Mesendoderm (in vitro differentiated cells): ENCODE data around the gene LIPI.
A peak's percentile ranks its signal among the peaks of the same experiment; 100 is the strongest.

Experiments
- DNase-seq: peaks from one replicate; pipeline ENCODE4 v3.0.0; 2013
- H2AK5ac ChIP-seq: 2 replicates; pipeline ENCODE4 v1.6.1; 2013; ENCODE audit warnings: low read length, inconsistent platforms
- H2BK120ac ChIP-seq: 2 replicates; pipeline ENCODE4 v1.6.1; 2013; ENCODE audit warnings: low read depth, mild to moderate bottlenecking, low read length, moderate library complexity, mixed read lengths
- H2BK15ac ChIP-seq: replicated peaks from 2 replicates; pipeline ENCODE4 v1.6.1; 2013; ENCODE audit warnings: low read depth, mild to moderate bottlenecking, moderate library complexity
- H2BK5ac ChIP-seq: 2 replicates; pipeline ENCODE4 v1.6.1; 2013; ENCODE audit warnings: low read length, inconsistent platforms
- H3K18ac ChIP-seq: 2 replicates; pipeline ENCODE4 v1.6.1; 2013; ENCODE audit warnings: mild to moderate bottlenecking, low read length, mixed read lengths
- H3K23ac ChIP-seq: one replicate; pipeline ENCODE4 v1.6.1; 2013; ENCODE audit warnings: low read length
- H3K27ac ChIP-seq: 2 replicates; pipeline ENCODE4 v1.5.1; 2013; ENCODE audit warnings: low read depth, mild to moderate bottlenecking, inconsistent platforms, low read length, moderate library complexity
- H3K27me3 ChIP-seq: 2 replicates; pipeline ENCODE4 v1.6.1; 2013; ENCODE audit warnings: low read length, control low read depth, mild to moderate bottlenecking, inconsistent platforms; ENCODE audit not compliant: insufficient read depth, poor library complexity
- H3K36me3 ChIP-seq: 2 replicates; pipeline ENCODE4 v1.6.1; 2013; ENCODE audit warnings: low read length, inconsistent platforms; ENCODE audit not compliant: control insufficient read depth, insufficient read depth
- H3K4ac ChIP-seq: one replicate; pipeline ENCODE4 v1.6.1; 2013; ENCODE audit warnings: low read depth, mild to moderate bottlenecking, low read length, moderate library complexity
- H3K4me1 ChIP-seq: 2 replicates; pipeline ENCODE4 v1.6.1; 2013; ENCODE audit warnings: low read depth, low read length, inconsistent platforms; ENCODE audit not compliant: control insufficient read depth
- H3K4me2 ChIP-seq: 2 replicates; pipeline ENCODE4 v1.6.1; 2013; ENCODE audit warnings: low read length
- H3K4me3 ChIP-seq: 2 replicates; pipeline ENCODE4 v1.5.1; 2013; ENCODE audit warnings: mild to moderate bottlenecking, low read length
- H3K56ac ChIP-seq: one replicate; pipeline ENCODE4 v1.6.1; 2013; ENCODE audit warnings: low read length
- H3K79me1 ChIP-seq: 2 replicates; pipeline ENCODE4 v1.6.1; 2013; ENCODE audit warnings: low read length, inconsistent platforms
- H3K79me2 ChIP-seq: 2 replicates; pipeline ENCODE4 v1.6.1; 2013; ENCODE audit warnings: mild to moderate bottlenecking, low read length; ENCODE audit not compliant: control insufficient read depth, insufficient read depth
- H3K9ac ChIP-seq: 2 replicates; pipeline ENCODE4 v1.6.1; 2013; ENCODE audit warnings: low read length, inconsistent platforms
- H4K5ac ChIP-seq: one replicate; pipeline ENCODE4 v1.6.1; 2013; ENCODE audit warnings: low read length
- H4K8ac ChIP-seq: one replicate; pipeline ENCODE4 v1.6.1; 2013; ENCODE audit warnings: low read depth, mild to moderate bottlenecking, control low read depth, low read length, moderate library complexity
- WGBS: extraction: QIAGEN DNeasy Blood & Tissue Kit; methylation state at CpG from one replicate; pipeline ENCODE4 v1.1.7; 2013; ENCODE audit warnings: low lambda C conversion rate, missing lambda C conversion rate; ENCODE audit not compliant: insufficient coverage; ENCODE audit errors: extremely low coverage; 5-methylcytosine and 5-hydroxymethylcytosine counted together

Gene LIPI

GRCh38 chr21:14243874-14244273 is 33.1 kb upstream of the LIPI start:
- Histone ChIP-seq H3K79me1 (no peaks in the 10 kb centered on the region), H4K8ac (no peak overlapping the region), H3K4me2 (no peak overlapping the region), H3K36me3 (no peaks in the 10 kb centered on the region), H3K4me1 (no peaks in the 10 kb centered on the region), H3K9ac (no peak overlapping the region), H3K18ac (no peak overlapping the region), H3K4ac (no peak overlapping the region), H4K5ac (no peak overlapping the region), H3K4me3 (no peak overlapping the region), H3K79me2 (no peaks in the 10 kb centered on the region), H2BK15ac (no peak overlapping the region), H3K56ac (no peak overlapping the region), H2BK120ac (no peak overlapping the region), H2AK5ac (no peak overlapping the region), H3K27ac (no peak overlapping the region), H3K27me3 (no peaks in the 10 kb centered on the region), H3K23ac (no peak overlapping the region), H2BK5ac (no peak overlapping the region)
- WGBS, result no CpG with 5 or more reads among the region's 2 CpGs
- DNase-seq, result no peak

DNA sequence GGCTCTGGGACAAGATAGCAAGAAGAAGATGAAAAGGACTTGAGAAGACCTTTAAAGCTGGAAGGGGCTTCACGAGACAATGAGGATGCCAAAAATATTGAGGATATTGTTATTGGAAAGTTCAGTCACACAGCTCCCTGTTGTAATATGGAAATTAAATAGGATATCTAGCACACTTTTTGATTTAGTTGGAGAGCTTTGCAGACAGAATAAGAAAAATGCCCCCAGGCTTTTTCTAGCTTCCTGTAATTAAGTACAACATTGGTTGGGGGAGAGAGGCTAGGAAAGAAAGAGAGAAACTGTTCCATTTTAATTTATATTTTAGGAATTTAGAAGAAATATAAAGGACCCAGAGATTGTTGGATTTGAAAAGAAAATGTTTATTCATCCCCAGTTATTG is 32.7 kb upstream of the LIPI start:
- H3K79me1 ChIP-seq, result no peaks in the 10 kb centered on the region
- no peak overlapping the region for H3K56ac ChIP-seq
- H3K9ac ChIP-seq, result no peak overlapping the region
- H3K23ac ChIP-seq, result no peak overlapping the region
- H2BK5ac ChIP-seq, result no peak overlapping the region
- no peak for DNase-seq
- no peak overlapping the region for H2BK15ac ChIP-seq
- no CpG with 5 or more reads among the region's 1 CpG for WGBS
- H3K4ac ChIP-seq, result no peak overlapping the region
- no peak overlapping the region for H3K27ac ChIP-seq
- no peak overlapping the region for H2BK120ac ChIP-seq
- no peak overlapping the region for H4K5ac ChIP-seq
- no peak overlapping the region for H3K4me2 ChIP-seq
- H3K27me3 ChIP-seq, result no peaks in the 10 kb centered on the region
- no peak overlapping the region for H2AK5ac ChIP-seq
- no peak overlapping the region for H3K18ac ChIP-seq
- no peaks in the 10 kb centered on the region for H3K36me3 ChIP-seq
- H3K4me1 ChIP-seq, result no peaks in the 10 kb centered on the region
- no peak overlapping the region for H4K8ac ChIP-seq
- H3K4me3 ChIP-seq, result no peak overlapping the region
- no peaks in the 10 kb centered on the region for H3K79me2 ChIP-seq

DNA sequence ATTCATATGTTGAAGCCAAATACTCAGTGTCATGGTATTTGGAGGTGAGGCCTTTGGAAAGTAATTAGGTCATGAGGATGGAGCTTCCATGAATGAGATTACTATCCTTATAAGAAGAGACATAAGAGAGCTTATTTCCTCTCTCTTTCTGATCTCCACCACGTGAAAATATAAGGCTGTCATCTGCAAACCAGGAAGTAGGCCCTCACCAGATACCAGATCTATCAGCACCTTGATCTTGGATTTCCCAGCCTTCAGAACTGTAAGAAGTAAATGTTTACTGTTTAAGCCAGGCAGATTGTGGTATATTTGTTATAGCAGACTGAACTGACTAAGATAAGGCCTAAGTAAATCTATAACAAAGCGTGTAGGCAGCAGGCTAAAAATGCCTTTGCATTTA is 30.5 kb upstream of the LIPI start:
- no peak overlapping the region for H3K23ac ChIP-seq
- no peak overlapping the region for H3K4ac ChIP-seq
- no peak overlapping the region for H3K18ac ChIP-seq
- no CpG with 5 or more reads among the region's 2 CpGs for WGBS
- H3K27me3 ChIP-seq, result no peaks in the 10 kb centered on the region
- H2BK15ac ChIP-seq, result no peak overlapping the region
- no peaks in the 10 kb centered on the region for H3K36me3 ChIP-seq
- no peak overlapping the region for H4K5ac ChIP-seq
- H2BK120ac ChIP-seq, result no peak overlapping the region
- H3K79me2 ChIP-seq, result no peaks in the 10 kb centered on the region
- no peak for DNase-seq
- no peak overlapping the region for H3K9ac ChIP-seq
- no peak overlapping the region for H3K27ac ChIP-seq
- H2BK5ac ChIP-seq, result no peak overlapping the region
- H2AK5ac ChIP-seq, result no peak overlapping the region
- H3K4me3 ChIP-seq, result no peak overlapping the region
- no peaks in the 10 kb centered on the region for H3K4me1 ChIP-seq
- no peak overlapping the region for H3K4me2 ChIP-seq
- no peak overlapping the region for H4K8ac ChIP-seq
- H3K56ac ChIP-seq, result no peak overlapping the region
- no peaks in the 10 kb centered on the region for H3K79me1 ChIP-seq

DNA sequence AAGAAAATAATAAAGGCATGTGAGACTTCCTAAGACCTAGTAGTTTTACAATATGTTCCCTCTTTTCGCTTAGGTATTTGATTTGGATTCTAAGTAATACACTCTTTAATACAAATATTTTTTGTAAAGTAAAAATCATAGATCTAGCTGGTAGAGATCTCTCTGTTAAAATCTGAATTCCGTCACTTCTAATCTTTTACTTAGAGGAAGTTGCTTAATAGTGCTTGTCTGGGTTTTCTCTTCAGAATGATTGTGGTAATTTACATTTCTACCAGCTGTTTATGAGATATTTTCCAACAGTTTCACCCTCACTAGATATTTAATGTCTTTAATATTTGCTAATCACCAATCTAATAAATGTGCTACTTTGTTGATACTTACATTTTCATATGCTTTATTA is 28.5 kb upstream of the LIPI start:
- Histone ChIP-seq H3K4me1 (no peaks in the 10 kb centered on the region), H3K79me2 (no peaks in the 10 kb centered on the region), H2BK15ac (no peak overlapping the region), H3K4me2 (no peak overlapping the region), H3K27ac (no peak overlapping the region), H3K18ac (no peak overlapping the region), H3K4ac (no peak overlapping the region), H2BK120ac (no peak overlapping the region), H3K4me3 (no peak overlapping the region), H4K5ac (no peak overlapping the region), H4K8ac (no peak overlapping the region), H3K27me3 (no peaks in the 10 kb centered on the region), H3K9ac (no peak overlapping the region), H2AK5ac (no peak overlapping the region), H3K36me3 (no peaks in the 10 kb centered on the region), H3K56ac (no peak overlapping the region), H3K23ac (no peak overlapping the region), H2BK5ac (no peak overlapping the region), H3K79me1 (no peaks in the 10 kb centered on the region)
- DNase-seq, result no peak
- WGBS, result no CpG with 5 or more reads among the region's 2 CpGs

DNA sequence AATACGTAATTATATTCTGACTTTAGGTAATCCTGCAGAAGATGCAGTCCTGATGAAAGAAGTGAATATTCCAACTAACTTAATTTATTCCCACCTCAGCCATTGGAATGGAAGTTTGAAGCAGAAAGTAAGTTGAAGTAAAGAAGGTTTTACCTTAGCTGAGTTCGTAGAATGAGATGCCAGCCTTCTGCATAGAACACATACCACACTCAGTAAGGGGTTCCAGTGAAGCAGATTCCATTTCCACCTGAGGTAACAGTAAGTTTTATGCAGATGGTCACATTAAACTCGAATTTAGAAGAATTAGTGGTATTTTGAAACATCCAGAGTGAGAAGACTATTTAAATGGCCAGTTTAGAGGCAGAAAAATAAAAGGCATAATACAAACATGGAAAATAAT is 25.4 kb upstream of the LIPI start:
- no peak overlapping the region for H3K9ac ChIP-seq
- H3K79me2 ChIP-seq, result no peaks in the 10 kb centered on the region
- H3K23ac ChIP-seq, result no peak overlapping the region
- H3K27ac ChIP-seq, result no peak overlapping the region
- H3K4me2 ChIP-seq, result no peak overlapping the region
- no peaks in the 10 kb centered on the region for H3K79me1 ChIP-seq
- no peak overlapping the region for H3K4me3 ChIP-seq
- H2BK5ac ChIP-seq, result no peak overlapping the region
- no CpG with 5 or more reads among the region's 3 CpGs for WGBS
- no peak overlapping the region for H3K18ac ChIP-seq
- H2BK120ac ChIP-seq, result no peak overlapping the region
- no peaks in the 10 kb centered on the region for H3K4me1 ChIP-seq
- H3K27me3 ChIP-seq, result no peaks in the 10 kb centered on the region
- no peaks in the 10 kb centered on the region for H3K36me3 ChIP-seq
- no peak overlapping the region for H3K56ac ChIP-seq
- H4K5ac ChIP-seq, result no peak overlapping the region
- H2BK15ac ChIP-seq, result no peak overlapping the region
- no peak overlapping the region for H3K4ac ChIP-seq
- H4K8ac ChIP-seq, result no peak overlapping the region
- DNase-seq, result peak; percentile 7
- H2AK5ac ChIP-seq, result no peak overlapping the region

- H3K4me2 ChIP-seq, result no peak overlapping the region
- WGBS, result no CpG with 5 or more reads among the region's 5 CpGs
- no peak overlapping the region for H4K8ac ChIP-seq
- no peak overlapping the region for H3K18ac ChIP-seq
- no peak overlapping the region for H3K56ac ChIP-seq
- no peak overlapping the region for H3K23ac ChIP-seq
- no peaks in the 10 kb centered on the region for H3K36me3 ChIP-seq
- H2AK5ac ChIP-seq, result no peak overlapping the region
- H4K5ac ChIP-seq, result no peak overlapping the region
- H3K9ac ChIP-seq, result no peak overlapping the region
- no peaks in the 10 kb centered on the region for H3K4me1 ChIP-seq
- no peak overlapping the region for H3K27ac ChIP-seq
- no peak for DNase-seq
- no peaks in the 10 kb centered on the region for H3K27me3 ChIP-seq
- no peak overlapping the region for H3K4ac ChIP-seq
- H2BK120ac ChIP-seq, result no peak overlapping the region
- H2BK15ac ChIP-seq, result no peak overlapping the region
- no peak overlapping the region for H3K4me3 ChIP-seq
- no peak overlapping the region for H2BK5ac ChIP-seq
- H3K79me1 ChIP-seq, result no peaks in the 10 kb centered on the region
- no peaks in the 10 kb centered on the region for H3K79me2 ChIP-seq
Measured at GRCh38 chr21:14235101-14235500, 24.3 kb upstream of the LIPI start.
